Activated CD4-positive, alpha-beta memory T cell treated with anti-CD3 and anti-CD28 coated beads, Interleukin-2, amount 10 ng/mL, durations not matched to agents 7 days and 5 days (primary cell): ENCODE measurements around the gene PSME3IP1. TPM values are rescaled to one million over a fixed set of nuclear protein-coding genes. Genes with fewer than 3 reads are reported as not detected.
"Not testable (repeated sequence)": the region's sequence is repeated elsewhere in the genome, so short reads cannot be mapped to it uniquely, and the experiment has no call there.

Experiments
- CTCF ChIA-PET: fragments of 350-600 bp; sonication (Branson Sonifier 250); formaldehyde crosslinking; loops from one replicate; lab custom pipeline; 2021; ENCODE audit warnings: antibody characterized with exemption, inconsistent platforms; lab: Charles Lee
- POLR2A ChIA-PET: fragments of 350-600 bp; sonication (Branson Sonifier 250); formaldehyde crosslinking; loops from one replicate; lab custom pipeline; 2021; ENCODE audit warnings: antibody characterized with exemption; lab: Charles Lee
- DNase-seq: peaks from one replicate; pipeline ENCODE4 v3.0.0-alpha.2; 2020
- H3K27ac Mint-ChIP-seq: one replicate; pipeline ENCODE4 v1.8.0; 2021; ENCODE audit warnings: mild to moderate bottlenecking, mixed read lengths
- H3K27me3 Mint-ChIP-seq: one replicate; pipeline ENCODE4 v1.8.0; 2021; ENCODE audit warnings: mixed read lengths
- H3K36me3 Mint-ChIP-seq: one replicate; pipeline ENCODE4 v1.8.0; 2021; ENCODE audit warnings: low read depth, mixed read lengths
- H3K4me1 Mint-ChIP-seq: one replicate; pipeline ENCODE4 v1.8.0; 2021; ENCODE audit warnings: mixed read lengths
- H3K4me3 Mint-ChIP-seq: one replicate; pipeline ENCODE4 v1.8.0; 2021; ENCODE audit warnings: mild to moderate bottlenecking, mixed read lengths
- H3K9me3 Mint-ChIP-seq: one replicate; pipeline ENCODE4 v1.8.0; 2021; ENCODE audit warnings: mixed read lengths
- total RNA-seq, 2 experiments: library from RNA; stranded (reverse); gene quantifications; one replicate each; pipeline ENCODE4 v1.2.3, GENCODE V29; 2021

PSME3IP1 gene
- total RNA-seq, 2 experiments from 2014 or later: 112 to 115 TPM

DNA sequence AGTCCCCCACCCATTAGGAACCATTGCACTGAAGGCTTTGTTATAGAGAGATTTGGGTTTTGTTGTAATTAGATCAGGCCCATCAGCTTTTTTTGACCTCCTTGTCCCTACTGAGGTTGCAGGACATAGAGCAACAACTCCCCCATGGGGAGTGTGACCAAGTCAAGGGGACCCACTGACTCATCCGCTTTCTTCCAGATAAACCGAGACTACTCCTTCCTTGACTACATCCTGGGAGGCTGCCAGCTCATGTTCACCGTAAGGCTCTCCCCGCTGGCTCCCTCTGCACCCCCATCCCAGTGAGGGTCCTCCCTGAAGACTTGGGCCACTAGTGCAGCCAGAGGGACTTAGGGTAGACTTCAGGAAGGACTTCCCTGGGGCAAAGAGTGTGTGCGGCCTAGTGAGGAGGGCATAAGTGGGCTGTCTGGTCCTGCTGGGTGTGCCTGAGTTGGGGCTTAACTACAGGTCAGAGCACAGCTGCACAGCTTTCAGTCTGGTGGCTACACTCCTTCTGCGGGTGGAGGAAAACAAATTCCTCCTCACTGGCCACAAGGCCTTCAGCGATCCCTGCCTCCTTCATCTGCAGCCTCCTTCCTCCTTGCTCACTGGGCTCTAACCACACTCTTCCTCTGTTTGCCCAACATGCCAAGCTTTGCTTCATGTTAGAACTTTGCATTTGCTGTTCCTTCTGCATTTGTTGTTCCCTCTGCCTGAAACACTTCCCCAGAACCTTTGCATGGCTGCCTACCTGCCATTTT, 62.4 kb downstream of the PSME3IP1 start:
- Mint-ChIP-seq H3K4me3 (no peak overlapping the region), H3K36me3 (no peaks in the 10 kb centered on the region), H3K27me3 (no peaks in the 10 kb centered on the region), H3K4me1 (peaks cover 40% of the 10 kb centered on the region), H3K27ac (no peak overlapping the region), H3K9me3 (no peaks in the 10 kb centered on the region)
- no peak for DNase-seq
- ChIA-PET CTCF (no interaction called here), POLR2A (no interaction called here)

DNA sequence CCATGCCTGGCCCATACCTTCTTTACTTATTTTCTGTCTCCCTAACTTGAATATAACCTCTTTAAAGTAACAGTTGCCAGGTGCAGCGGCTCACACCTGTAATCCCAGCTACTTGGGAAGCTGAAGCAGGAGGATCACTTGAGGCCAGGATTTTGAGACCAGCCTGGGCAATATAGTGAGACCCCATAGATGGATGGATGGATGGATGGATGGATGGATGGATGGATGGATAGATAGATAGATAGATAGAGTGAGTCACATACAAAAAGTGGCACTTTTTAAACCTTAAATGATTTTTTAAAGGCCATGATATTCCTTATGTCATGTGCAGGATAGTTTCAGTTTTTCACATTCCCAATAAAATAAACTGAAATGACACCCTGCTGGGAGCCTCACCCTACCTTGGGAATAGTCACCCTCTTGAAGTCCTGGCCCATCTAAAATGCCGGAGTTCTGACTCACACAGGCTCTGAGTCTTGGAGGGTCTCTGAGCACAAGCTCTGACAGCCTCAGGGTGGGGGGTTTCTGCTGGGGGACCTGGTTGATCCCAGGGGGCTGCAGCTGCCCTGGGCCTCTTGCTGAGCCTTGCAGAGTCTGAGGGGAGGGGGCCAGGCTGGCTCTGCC, 67.3 kb downstream of the PSME3IP1 start:
- CTCF ChIA-PET: no interaction called here
- POLR2A ChIA-PET: interaction anchor here (0.9 kb wide), 1 partner anchor 9 kb away, joined by 3 read pairs; no protein-coding TSS in a partner anchor
- Mint-ChIP-seq H3K9me3 (no peaks in the 10 kb centered on the region), H3K27ac (no peak overlapping the region), H3K27me3 (no peaks in the 10 kb centered on the region), H3K4me1 (peaks cover 1% of the 10 kb centered on the region), H3K36me3 (no peaks in the 10 kb centered on the region), H3K4me3 (no peak overlapping the region)
- no peak for DNase-seq

DNA sequence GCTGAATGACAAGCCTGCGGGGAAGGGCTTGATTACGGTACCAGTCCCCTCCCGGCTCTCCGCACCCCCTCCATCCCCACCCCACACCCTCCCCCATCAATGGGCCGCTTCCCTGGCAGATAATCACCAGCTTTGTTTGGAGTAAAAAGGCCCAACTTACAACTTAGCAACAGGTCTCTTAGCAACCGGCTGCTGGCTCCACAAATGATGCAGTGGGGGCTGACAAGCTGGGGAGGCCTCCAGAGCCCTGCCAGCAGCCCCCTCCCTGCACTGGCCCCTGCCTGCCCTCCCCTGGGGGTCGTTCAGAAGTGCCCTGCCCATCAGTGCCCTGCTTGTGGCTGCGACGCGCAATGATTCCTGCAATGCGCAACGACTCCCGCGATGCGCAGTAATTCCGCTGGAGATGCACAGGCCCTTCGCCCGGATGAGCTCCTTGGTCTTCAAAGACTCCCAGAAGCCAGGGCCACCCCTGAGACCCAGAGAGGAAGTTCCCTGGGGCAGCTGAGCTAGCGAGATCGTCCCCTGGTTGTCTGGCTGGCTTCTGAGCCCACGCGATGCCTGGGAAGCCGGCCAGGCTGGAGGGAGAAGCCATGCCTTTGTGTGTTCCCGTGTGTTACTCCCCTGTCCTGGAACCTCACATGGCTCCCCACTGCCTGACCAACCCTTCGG, 70.2 kb downstream of the PSME3IP1 start:
- Mint-ChIP-seq H3K36me3 (no peaks in the 10 kb centered on the region), H3K27me3 (no peaks in the 10 kb centered on the region), H3K4me1 (no peaks in the 10 kb centered on the region), H3K4me3 (no peak overlapping the region), H3K9me3 (no peaks in the 10 kb centered on the region), H3K27ac (no peak overlapping the region)
- DNase-seq: no peak
- ChIA-PET CTCF (no interaction called here), POLR2A (interaction anchor here (0.7 kb wide), 1 partner anchor 19 kb away, joined by 3 read pairs; no protein-coding TSS in a partner anchor)

DNA sequence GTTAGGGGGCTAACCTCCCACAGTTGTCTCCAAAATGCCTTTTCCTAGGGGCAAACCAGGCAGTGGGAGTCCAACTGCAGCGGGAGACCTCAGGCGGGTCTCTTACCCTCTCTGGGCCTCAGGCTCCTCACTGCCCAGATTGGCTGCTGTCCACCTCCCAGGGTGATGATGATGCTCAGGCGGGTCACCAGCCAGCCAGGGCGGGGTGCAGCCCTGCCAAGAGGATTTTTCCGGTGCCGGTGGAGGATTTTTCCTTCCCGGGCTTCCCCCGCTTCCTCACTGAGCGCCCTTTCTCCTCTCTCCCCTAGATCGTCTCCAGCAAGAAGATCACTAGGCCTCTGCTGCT, 70.7 kb downstream of the PSME3IP1 start:
- Mint-ChIP-seq H3K36me3 (no peaks in the 10 kb centered on the region), H3K27me3 (no peaks in the 10 kb centered on the region), H3K27ac (no peak overlapping the region), H3K4me1 (no peaks in the 10 kb centered on the region), H3K4me3 (no peak overlapping the region), H3K9me3 (no peaks in the 10 kb centered on the region)
- DNase-seq: no peak
- POLR2A ChIA-PET: no interaction called here
- CTCF ChIA-PET: interaction anchor here (0.7 kb wide), 1 partner anchor 14 kb away, joined by 3 read pairs; no protein-coding TSS in a partner anchor

DNA sequence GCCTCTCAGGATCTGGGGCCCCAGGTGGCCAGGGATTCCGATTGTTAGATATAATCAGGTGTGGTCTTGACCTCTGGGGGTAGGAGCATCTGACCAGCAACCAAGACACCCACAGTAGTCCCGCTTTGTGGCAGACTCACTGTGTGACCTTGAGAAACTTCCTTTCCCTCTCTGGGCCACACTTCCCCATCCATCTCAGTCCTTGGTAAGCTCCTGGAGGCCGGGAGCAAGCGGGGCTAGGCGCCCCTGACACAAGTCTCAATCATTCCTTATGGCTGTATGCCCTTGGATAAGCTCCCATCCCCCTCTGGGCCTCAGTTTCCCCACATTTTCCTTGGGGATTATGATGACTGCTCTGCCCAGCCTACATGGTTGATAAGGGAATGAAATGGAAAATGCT, 72.2 kb downstream of the PSME3IP1 start:
- Mint-ChIP-seq H3K27me3 (peaks cover 2% of the 10 kb centered on the region), H3K4me3 (no peak overlapping the region), H3K4me1 (peaks cover 2% of the 10 kb centered on the region), H3K27ac (no peak overlapping the region), H3K36me3 (no peaks in the 10 kb centered on the region), H3K9me3 (no peaks in the 10 kb centered on the region)
- CTCF ChIA-PET: interaction anchor here (1.1 to 1.4 kb wide), 2 partner anchors 21 to 30 kb away, joined by 3 to 4 read pairs; partner anchors contain the start of gene CPNE2
- POLR2A ChIA-PET: interaction anchor here (0.7 to 0.8 kb wide), 2 partner anchors 20 to 27 kb away, joined by 3 read pairs; no protein-coding TSS in a partner anchor
- DNase-seq: no peak

DNA sequence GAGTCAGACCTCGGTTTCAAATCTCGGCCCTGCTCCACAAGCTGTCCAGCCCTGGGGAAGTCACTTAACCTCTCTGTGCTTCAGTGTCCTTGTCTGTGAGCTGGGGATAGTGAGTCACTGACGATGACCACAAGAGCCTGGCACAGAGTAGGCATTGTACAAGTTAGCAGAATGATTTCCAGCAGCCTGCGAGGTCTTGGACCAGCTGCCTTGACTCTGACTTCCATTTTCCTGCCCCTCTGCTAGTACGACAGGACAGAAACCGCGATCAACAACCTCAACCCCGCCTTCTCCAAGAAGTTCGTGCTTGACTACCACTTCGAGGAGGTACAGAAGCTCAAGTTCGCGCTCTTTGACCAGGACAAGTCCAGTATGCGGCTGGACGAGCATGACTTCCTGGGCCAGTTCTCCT, 72.8 kb downstream of the PSME3IP1 start:
- DNase-seq: no peak
- Mint-ChIP-seq H3K27ac (no peak overlapping the region), H3K9me3 (no peaks in the 10 kb centered on the region), H3K4me3 (no peak overlapping the region), H3K4me1 (peaks cover 2% of the 10 kb centered on the region), H3K36me3 (no peaks in the 10 kb centered on the region), H3K27me3 (peaks cover 2% of the 10 kb centered on the region)
- ChIA-PET POLR2A (interaction anchor here (0.8 kb wide), 1 partner anchor 27 kb away, joined by 3 read pairs; no protein-coding TSS in a partner anchor), CTCF (interaction anchor here (0.6 to 1.4 kb wide), 3 partner anchors 20 to 377 kb away, joined by 3 to 4 read pairs (median 3); partner anchors contain the start of gene CPNE2)

DNA sequence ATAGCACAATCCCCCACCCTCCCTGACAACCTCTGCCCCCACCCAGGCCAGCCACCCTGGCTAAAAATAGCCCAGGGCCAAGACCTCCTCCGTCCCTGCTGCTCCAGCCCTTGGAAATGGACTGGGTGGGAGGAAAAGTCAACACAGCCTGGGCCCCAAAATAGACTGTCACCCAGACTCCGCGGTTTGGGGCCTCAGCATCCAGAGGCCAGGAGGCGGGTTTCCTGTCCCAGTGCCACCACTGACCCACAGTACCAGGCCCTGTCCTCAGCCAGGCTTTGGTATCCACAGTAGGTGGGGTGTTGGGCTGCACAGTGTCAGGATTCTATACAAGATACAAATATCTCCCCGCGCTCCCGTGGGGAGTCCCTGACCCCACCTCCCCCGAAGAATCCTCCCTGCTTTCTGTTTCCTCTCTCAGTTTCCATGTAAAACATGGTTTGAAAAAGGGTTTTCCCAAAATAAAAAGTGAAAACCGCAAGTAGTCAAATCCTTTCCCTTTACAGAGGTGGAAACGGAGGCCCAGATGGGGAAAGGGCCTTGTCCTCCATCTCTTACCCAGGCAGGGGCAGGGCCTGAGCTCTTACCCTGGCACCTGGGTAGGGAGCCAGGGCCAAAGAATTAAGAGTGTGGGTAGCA, 73.3 kb downstream of the PSME3IP1 start:
- ChIA-PET CTCF (interaction anchor here (0.6 to 1.4 kb wide), 3 partner anchors 20 to 378 kb away, joined by 3 to 4 read pairs (median 3); partner anchors contain the start of gene CPNE2), POLR2A (no interaction called here)
- H3K9me3 Mint-ChIP-seq: no peaks in the 10 kb centered on the region
- peaks cover 2% of the 10 kb centered on the region for H3K27me3 Mint-ChIP-seq
- no peak for DNase-seq
- H3K4me3 Mint-ChIP-seq: no peak overlapping the region
- H3K4me1 Mint-ChIP-seq: peaks cover 4% of the 10 kb centered on the region
- H3K27ac Mint-ChIP-seq: no peak overlapping the region
- no peaks in the 10 kb centered on the region for H3K36me3 Mint-ChIP-seq

DNA sequence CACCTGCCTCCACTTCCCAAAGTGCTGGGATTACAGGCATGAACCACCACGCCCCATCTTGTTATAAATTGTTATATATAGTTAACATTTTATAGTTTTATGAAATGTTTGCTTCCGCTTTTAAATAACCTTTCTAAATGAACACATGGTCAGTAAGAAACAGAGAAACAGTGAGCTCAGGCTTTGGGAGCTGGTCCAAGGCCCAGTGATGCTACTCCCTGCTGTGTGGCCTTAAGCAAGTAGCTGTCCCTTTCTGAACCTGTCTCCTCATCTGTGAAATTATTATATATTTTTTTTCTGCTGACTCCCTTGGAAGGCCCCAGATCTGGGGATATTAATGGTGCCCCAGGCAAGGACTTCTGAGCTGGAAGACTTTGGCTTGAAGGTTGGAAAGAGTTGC, 74.4 kb downstream of the PSME3IP1 start:
- no peak for DNase-seq
- Mint-ChIP-seq H3K36me3 (no peaks in the 10 kb centered on the region), H3K27me3 (peaks cover 2% of the 10 kb centered on the region), H3K27ac (no peak overlapping the region), H3K4me1 (peaks cover 14% of the 10 kb centered on the region), H3K4me3 (no peak overlapping the region), H3K9me3 (no peaks in the 10 kb centered on the region)
- ChIA-PET POLR2A (no interaction called here), CTCF (interaction anchor here (0.5 kb wide), 1 partner anchor 15 kb away, joined by 3 read pairs; no protein-coding TSS in a partner anchor)

DNA sequence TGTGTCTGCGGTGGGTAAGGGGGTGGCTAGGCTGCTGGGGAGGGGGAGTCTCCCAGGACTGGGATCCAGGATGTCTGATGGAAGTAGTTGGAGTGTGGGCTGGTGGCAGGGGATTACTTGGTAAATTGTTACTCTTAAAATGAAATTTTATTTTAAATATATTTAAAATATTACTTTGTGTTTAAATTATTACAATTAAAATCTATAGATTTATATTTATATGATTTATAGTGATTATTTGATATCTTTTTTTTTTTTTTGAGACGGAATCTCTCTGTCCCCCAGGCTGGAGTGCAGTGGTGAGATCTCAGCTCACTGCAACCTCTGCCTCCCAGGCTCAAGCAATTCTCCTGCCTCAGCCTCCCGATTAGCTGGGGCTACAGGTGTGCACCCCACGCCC, 74.9 kb downstream of the PSME3IP1 start:
- no peaks in the 10 kb centered on the region for H3K9me3 Mint-ChIP-seq
- POLR2A ChIA-PET: no interaction called here
- CTCF ChIA-PET: interaction anchor here (0.5 to 2.1 kb wide), 2 partner anchors 15 to 17 kb away, joined by 3 to 5 read pairs; no protein-coding TSS in a partner anchor
- peaks cover 2% of the 10 kb centered on the region for H3K27me3 Mint-ChIP-seq
- H3K27ac Mint-ChIP-seq: no peak overlapping the region
- no peak overlapping the region for H3K4me3 Mint-ChIP-seq
- no peak for DNase-seq
- H3K4me1 Mint-ChIP-seq: peaks cover 17% of the 10 kb centered on the region
- no peaks in the 10 kb centered on the region for H3K36me3 Mint-ChIP-seq

DNA sequence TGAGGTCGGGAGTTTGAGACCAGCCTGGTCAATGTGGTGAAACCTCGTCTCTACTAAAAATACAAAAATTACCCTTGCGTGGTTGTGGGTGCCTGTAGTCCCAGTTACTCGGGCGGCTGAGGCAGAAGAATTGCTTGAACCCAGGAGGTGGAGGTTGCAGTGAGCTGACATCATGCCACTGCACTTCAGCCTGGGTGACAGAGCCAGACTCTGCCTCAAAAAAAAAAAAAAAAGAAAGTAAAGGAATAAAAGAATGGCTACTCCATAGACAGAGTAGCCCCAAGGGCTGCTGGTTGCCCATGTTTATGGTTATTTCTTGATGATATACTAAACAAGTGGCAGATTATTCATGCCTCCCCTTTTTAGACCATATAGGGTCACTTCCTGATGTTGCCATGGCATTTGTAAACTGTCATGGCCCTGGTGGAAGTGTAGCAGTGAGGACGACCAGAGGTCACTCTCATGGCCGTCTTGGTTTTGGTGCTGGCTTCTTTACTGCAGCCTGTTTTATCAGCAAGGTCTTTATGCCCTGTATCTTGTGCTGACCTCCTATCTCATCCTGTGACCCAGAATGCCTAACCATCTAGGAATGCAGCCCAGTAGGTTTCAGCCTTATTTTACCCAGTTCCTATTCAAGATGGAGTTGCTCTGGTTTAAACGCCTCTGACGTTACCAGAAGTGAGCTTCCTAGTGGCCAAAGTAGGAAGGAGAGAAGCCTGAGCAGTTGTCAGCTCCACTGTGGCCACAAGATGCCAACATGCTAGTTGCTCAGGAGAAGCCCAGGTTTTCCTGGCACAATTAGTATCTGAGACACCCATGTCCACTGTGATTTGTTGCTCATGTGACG, 76.4 kb downstream of the PSME3IP1 start:
- H3K36me3 Mint-ChIP-seq, DNase-seq, H3K27ac Mint-ChIP-seq, H3K9me3 Mint-ChIP-seq, H3K27me3 Mint-ChIP-seq, H3K4me3 Mint-ChIP-seq: not testable (repeated sequence)
- peaks cover 25% of the 10 kb centered on the region for H3K4me1 Mint-ChIP-seq
- ChIA-PET POLR2A (interaction anchor here (1.2 kb wide), 1 partner anchor 26 kb away, joined by 4 read pairs; no protein-coding TSS in a partner anchor), CTCF (interaction anchor here (0.9 to 2.1 kb wide), 2 partner anchors 16 to 25 kb away, joined by 3 to 5 read pairs; no protein-coding TSS in a partner anchor)

DNA sequence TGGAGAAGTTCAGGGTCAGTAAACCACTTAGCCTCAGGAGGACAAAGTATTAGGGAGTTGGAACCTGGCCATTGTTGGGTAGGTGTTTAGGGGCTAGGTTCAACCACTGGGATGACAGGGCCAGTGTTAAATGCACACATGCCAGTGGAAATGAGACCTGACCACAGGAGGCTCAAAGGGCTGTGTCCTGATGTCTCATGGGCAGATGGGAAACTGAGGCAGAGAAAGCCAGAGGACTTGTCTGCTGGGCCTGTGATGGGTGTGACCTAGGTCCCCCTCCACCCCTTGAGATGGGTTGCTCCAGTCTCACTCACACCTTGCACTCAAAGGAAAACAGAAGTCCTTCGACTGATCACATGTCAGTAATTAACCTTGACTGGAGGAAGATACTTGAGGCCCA, 77.4 kb downstream of the PSME3IP1 start:
- DNase-seq: no peak
- ChIA-PET POLR2A (no interaction called here), CTCF (interaction anchor here (0.7 kb wide), 1 partner anchor 124 kb away, joined by 6 read pairs; no protein-coding TSS in a partner anchor)
- Mint-ChIP-seq H3K36me3 (no peaks in the 10 kb centered on the region), H3K9me3 (no peaks in the 10 kb centered on the region), H3K27me3 (peaks cover 2% of the 10 kb centered on the region), H3K4me3 (no peak overlapping the region), H3K27ac (no peak overlapping the region), H3K4me1 (peaks cover 28% of the 10 kb centered on the region)
